ENCODE measurements around the gene TMEM167A.

TMEM167A gene, protein sequence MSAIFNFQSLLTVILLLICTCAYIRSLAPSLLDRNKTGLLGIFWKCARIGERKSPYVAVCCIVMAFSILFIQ

DNA sequence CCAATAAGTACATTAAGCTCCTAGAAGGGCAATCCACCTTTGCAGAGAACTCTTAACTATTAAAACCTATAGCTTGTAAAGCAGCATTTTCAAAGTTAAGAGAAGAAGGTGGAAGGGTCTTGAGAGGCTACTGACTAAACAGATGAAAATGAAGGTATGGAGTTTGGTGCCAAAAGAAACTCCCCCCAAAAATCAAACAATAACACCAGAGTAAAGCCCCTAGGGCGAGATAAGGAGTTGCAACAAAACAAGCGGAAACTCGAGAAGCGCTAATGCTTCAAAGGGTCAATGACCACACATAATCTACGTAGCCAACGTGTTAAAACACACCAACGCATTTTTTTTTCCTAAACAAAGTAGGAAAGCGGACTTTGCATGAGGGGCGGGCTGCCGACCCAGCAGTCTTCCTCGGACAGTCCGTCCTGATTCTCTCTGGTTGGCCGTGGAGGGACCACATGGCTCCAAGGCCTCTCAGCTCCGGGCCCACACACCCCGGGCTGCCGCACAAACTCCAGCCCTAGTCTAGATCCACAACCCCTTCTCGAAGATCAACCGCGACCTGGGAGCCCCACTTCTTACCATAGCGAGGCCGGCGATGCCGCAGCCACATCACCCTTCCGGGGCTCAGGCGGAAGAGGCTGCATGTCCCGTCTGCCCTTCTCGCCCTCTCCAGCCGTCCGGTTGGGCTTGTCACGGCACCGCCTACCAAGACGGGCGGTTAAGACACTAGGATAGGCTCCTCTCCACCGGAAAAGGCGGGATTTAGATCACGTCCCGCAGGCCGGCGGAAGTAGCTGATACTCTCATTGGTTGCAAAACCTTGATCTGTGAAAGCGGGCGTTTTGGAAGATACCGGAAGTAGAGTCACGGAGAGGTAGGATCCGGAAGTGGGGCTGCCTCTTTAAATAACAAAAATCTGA, at the start of gene TMEM167A, which contains the start of gene XRCC4:
TSS of gene TMEM167A (minus strand) at position 653 of the 920 bp plus-strand sequence. CDS start at position 582, 71 bp downstream.
TSS of gene XRCC4 (plus strand) at position 806 of the 920 bp plus-strand sequence. CDS start 27,373 bp downstream, outside the sequence.
- peak; percentile 92 for DNase-seq (ENCODE audit: low read depth)

DNA sequence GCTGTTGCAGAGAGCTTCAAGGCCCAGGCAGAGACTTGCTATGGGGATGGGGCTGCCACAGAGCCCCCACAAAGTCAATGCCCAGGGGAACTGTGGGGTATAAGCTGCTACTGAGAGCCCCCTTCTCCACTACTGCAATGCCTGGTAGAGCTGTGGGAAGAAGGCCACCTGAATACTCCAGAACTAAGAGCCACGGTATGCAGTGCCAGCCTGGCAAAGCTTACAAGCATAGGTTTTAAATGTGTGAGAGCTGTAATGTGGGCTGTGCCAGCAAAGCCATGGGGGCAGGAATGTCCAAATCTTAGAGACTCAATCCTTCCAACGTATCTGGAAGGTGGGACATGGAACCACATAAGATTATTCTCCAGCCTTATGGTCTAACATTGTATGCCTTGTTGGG, 49.3 kb upstream of the TMEM167A start:
- no peak for DNase-seq (ENCODE audit: low read depth)

DNA sequence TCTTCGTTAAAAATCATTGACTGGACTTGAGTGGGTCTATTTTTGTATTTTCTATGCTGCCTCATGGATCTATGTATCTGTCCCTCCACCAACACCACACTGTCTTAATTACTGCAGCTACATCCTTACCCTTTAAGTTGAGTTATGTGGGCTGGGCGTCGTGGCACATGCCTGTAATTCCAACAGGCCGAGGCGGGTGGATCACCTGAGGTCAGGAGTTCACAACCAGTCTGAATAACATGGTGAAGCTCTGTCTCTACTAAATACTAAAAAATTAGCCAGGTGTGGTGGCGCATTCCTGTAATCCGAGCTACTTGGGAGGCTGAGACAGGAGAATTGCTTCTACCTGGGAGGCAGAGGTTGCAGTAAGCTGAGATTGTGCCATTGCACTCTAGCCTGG, 48.4 kb upstream of the TMEM167A start:
- DNase-seq (ENCODE audit: low read depth), result no peak

DNA sequence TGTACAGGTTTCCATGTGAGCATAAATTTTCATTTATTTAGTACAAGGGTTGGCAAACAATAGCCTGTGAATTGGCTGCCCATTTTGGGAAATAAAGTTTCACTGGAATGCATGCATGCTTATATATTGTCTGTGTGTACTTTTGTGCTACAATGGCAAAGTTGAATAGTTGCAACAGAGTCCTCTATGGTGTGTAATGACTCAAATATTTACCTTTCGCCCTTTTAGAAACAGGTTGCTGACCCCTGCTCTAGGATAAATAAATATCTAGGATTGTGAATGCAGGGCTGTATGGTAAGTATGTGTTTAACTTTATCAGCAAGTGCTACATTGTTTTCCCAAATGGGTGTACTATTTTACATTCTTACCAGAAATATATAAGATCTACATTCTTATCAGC, 47.4 kb upstream of the TMEM167A start:
- DNase-seq (ENCODE audit: low read depth), result no peak

DNA sequence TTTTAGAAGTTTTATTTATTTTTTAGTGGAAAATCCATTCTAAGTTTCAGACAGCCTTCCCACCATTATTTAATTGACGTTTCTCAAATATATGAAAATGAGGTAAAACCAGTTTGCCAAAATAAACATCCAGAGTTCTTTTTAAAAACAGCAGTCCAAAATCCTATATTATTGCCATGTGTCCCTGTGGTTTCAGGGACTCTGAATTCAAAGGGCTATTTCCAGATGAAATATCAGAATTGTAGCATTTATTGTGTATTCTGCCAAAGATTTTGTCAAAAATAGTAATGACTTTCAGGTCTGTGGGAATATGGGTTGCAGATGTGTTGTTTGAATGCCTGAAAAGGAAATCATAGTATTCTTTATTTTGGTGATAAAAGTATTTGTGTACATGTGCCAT, 41.8 kb upstream of the TMEM167A start:
- DNase-seq (ENCODE audit: low read depth), result no peak

DNA sequence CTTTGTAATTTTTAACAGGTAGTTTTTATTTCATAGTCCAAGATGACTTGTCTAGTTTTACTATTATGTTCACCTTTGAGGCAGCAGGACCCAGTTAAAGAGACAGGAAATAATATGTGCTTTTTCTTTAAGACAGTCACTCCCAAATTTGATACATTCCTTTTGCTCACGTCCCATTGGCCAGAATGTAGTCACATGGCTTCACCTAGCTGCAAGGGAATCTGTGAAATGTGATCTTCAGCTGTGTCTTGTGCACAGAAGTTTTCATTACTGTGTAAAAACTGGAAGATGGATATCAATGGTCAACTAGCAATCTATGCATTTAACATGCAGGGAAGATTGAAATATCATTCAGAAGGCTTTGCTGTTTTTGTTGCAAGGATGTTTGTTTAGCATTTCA, 41.3 kb upstream of the TMEM167A start:
- no peak for DNase-seq (ENCODE audit: low read depth)

DNA sequence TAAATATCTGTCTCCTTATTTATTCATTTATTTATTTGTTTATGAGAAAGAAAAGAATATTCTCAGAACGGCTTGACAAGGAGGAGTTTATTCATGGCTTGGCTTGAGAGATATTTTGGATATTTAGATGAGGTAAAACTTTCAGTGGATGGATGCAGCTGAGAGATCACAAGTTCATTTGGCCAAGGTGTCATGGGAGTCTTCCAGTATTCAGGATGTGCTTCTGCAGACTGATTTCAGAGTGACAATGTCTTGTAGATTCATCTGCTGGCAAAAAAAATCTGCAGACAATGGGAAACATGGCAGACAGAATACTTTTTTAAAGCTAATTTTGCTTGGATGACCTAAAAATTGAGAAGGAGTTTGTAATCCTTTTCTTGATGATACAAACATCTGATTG, 38.6 kb upstream of the TMEM167A start:
- no peak for DNase-seq (ENCODE audit: low read depth)

DNA sequence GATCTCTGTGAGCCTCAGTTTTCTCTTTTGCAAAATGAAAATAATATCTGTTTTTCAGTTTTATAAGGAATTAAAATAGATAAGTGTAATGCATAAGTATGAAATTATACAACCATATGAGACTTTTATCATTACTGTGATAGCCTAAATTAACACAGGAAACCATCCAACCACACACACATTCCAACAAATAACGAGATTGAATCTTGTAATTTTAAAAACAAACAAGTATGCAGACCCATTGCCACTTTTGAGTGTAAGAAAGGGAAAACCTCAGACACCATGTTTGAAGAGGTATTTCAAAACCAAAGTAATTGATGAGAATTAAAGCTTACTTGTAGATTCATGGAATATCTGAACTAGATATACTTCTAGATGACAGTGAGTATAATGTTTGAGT, 32.2 kb upstream of the TMEM167A start:
- DNase-seq (ENCODE audit: low read depth), result no peak

DNA sequence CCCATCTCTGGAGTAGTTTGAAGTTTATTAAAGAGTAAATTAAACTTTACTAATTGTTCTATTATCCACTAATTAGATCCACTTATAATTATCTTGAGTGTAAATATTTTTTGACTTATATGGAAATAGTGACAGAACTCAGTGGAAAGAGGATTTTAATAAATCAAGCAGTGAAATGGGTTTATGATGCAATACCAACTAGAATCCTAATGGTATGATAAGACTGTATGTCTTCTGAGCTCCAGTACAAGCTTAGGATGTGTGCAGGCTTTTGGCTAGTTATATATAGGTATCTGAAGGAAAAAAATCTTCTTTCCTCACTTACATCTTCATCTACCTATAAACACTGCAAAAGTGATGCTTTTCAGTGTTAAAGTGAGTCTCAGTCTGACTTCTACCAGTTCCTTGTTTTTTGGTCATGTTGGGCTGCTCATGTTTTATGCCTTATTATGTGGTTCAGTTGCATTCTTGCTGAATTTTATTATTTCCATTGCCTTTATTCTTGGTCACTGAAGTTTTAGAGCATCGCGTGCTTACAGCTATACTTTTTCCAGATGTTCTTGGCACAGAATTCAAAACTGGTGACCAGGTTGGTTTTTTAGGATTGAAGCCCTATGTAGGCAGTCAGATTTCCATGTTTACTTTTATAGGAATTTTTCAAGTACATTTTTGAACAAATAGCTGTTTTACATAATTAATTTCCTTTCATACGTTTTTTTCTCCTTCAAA, 30.7 kb upstream of the TMEM167A start:
- no peak for DNase-seq (ENCODE audit: low read depth)

DNA sequence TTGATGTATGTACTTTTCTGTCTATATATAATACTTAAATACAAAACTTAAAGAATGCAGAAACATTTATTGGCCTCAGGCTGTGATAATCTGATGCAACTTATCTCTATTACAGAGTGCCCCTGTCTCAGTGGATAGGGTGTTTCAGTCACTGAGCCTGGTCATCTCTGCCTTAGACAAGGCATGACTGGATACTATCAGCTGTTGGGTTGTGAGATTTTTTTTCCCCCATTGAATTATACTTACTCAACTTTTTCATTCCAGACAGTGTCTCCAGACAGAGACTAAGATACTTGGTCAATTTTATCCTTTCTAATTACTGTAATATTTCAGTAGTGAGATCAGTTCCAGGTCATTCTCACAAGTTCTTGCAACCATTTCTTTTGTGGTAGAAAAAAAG, 26.8 kb upstream of the TMEM167A start:
- DNase-seq (ENCODE audit: low read depth), result no peak

DNA sequence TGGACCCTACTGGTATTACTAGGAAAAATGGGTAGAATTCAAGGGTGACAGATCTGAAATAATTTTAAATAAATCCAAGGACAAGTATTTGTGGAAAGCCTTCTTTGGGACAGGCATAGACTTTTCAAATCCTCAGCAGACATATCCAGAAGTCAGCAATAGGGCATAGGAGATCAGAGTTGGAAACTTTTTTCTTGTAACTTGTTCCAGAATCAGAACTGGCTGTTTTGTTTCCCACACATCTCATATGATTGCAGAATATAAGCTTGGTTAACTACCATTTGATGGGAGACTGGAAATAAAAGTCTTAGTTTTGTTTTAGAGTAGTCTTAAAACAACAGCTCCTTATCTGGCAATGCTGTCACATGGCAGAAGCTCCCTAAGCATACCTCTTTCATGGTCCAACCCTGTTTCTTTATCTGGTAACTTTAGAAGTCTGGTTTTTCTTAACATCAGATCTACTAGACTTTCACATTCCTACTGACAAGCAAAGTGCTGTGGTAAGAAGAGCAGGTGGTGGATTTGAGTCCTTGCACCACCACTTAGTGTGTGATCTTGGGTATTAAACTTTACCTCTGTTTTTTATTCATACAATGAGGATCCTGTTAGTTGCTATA, 25.3 kb upstream of the TMEM167A start:
- no peak for DNase-seq (ENCODE audit: low read depth)

DNA sequence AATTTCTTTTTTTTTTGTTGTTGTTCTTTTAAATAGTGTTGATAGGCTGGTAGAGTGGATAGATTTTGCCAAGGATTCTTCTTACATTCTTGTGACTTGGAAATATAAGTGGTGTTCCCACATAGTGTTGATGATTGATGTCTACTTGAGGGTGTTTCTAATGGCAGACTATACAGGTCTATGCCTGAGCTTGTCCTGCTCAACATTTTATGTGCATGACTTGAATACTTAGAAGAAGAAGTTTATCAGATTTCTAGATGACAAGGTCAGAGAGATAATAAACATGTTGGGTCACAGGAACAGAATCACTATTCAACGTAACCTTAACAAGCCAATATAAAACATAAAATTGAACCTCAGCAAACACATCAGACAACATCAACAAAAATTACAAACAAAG, 24.3 kb upstream of the TMEM167A start:
- no peak for DNase-seq (ENCODE audit: low read depth)

DNA sequence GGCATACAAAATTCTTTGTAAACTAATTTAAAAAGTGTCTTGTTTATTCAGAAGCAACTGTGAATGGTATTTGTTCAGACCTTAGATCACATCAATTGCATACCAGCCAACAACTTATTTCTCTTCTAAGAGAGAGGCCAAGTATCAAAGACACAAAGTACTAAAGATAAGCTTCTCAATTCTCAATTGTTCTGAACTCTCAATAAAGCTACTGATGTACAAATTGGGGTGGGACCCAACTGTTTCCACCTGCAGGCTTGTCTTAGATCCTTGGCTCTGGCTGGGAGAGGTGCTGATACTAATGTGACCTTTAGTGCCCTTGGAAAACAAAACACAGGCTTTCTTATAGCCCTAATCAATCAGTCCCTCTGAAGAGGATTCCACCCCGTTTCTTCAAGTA, 22.3 kb upstream of the TMEM167A start:
- no peak for DNase-seq (ENCODE audit: low read depth)

DNA sequence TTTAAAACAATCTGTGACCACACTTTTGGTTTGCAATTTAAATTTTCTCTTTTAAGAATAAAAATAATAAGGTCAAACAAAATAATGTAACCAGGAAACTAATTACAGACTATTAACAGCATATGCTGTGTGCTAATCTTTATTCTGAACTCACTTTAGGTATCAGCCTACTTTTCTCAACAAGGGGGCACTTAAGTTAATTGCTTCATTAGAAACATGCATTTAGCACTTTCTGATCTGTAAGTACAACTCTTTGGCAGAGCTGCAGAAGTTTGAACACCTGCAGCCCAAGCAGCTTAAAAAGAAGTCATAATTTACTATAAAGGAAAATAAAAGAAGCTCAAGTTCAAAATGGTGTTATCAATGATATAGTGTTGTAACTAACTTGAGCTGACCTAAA, 21.8 kb upstream of the TMEM167A start:
- DNase-seq (ENCODE audit: low read depth), result no peak

DNA sequence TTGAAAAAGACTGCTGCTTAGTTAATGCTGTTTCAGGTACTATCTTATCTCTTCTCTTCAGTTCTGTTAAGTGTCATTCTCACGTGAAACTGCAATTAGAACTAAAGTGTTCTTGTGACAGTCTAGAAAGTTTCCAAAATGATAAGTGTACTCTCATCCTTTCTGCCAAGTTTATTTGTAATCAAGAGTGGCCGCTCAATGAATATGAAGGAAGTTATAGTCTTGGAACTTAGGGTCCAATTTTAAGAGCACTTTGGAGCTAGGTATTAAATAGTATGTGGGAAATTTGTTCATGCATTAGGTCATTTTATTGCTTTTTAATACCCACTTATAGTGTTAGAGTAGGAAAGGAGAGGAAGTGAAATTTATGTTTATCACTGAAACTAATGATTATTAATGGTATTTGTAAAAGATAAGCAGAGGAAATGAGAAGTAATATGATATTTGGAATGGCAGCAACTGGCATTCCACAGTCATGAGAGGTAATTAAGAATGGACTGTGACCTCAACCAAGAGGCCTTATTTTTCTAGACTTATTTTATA, 20.6 kb upstream of the TMEM167A start:
- DNase-seq (ENCODE audit: low read depth), result no peak

DNA sequence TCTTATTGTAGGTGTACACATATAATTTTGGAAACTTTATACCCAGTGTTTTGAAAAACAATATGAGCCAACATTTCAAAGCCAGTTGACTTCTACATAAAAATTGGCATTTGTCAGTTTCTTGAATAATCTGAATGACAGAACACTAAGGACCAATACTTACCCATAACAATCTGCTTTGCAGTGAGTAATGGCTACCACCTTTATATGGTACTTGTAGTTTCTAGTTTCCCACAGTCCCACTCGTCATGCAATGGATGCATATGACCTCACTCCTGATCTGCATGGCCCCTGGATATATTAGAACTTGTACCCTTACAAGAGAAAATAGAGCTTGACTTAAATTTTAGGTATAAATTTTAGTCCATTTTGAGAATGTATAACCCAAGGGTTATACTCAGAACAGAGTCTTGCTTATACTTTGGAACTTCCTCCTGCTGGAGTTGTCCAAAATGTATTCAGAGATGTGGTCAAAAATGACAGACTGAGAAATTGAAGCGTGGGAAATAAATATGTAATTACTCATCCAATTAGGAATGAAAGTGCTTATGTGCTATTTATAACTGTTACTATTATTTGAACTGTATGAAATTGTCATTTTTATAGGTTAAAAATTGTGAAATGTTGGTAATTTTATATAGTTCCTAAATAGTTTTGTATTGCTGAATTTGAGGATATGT, 19.6 kb upstream of the TMEM167A start:
- no peak for DNase-seq (ENCODE audit: low read depth)

DNA sequence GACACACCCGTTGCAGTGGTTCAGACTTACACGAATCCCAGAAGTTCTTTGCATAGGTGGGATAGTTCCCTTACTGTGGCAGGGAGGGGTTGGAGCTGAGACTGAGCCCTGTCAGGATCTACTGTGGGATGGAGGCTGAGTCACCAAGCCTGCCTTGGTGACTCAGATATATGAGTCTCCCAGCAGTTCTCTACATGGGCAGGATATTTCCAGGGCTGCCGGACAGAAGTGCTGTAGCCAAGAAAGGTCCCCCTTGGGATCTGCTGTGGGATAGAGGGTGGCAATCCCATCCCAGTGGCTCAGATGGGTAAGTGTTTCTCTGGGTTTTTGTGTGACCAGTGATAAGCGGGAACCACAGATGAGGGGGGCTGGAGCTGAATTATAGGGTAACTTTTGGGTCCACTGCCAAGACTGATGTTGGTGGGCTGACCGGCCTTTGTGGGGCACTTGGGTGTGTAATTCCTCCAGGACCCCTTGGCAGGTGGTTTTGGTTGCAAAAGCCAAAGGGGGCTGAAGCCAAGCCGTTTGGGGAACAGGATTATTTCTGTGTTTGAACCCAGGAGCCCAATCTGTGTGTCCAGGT, 18.9 kb upstream of the TMEM167A start:
- DNase-seq (ENCODE audit: low read depth), result no peak

DNA sequence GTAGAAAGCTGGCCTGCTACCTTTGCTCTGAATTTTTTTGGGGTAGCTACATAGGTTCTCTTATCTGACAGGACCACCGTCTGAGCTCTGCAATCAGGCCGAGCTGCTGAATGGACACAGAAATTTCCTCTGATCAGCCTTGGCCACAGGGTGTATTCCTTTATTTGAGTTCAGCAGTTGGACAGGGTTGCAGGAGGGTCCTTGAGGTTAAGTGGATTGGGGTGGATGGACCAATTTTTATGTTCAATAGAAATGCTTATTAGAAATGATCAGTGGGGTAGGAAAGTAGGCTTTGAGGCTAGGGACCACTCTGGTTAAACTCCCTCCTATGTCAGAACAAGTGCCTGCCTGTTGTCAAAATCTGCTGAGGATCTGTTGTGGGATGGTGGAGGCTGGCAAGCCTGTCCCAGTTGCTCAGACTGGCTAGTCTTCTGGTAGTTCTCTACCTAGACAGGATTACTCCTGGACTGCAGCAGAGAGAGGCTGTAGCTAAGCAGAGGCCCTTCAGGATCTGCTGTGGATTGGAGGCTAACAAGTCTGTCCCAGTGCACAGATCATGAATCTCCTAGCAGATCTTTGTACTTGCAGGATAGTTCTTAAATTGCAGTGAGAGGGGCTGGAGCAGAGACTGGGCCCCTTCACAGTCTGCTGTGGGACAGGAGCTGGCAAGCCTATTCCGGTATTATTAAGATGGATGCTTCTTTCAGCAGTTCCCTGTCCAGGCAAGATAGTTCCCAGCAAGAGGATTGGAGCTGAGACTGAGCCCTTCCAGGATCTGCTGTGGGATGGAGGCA, 18.2 kb upstream of the TMEM167A start:
- DNase-seq (ENCODE audit: low read depth), result no peak

DNA sequence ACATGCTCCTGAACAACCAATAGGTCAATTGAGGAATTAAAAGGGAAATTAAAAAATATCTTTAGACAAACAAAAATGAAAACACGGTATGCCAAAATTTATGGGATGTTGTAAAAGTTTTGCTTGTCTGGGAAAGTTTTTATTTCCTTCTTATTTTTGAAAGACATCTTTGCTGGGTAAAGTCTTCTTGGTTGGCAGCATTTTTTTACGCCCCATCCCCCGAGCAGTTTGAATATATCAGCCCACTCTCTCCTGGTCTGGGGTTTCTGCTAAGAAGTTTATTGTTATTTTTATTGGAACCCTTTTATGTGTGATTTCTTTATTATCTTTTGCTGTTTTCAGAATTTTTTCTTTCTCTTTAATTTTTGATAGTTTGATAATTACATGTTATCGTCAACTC, 16.5 kb upstream of the TMEM167A start:
- no peak for DNase-seq (ENCODE audit: low read depth)

DNA sequence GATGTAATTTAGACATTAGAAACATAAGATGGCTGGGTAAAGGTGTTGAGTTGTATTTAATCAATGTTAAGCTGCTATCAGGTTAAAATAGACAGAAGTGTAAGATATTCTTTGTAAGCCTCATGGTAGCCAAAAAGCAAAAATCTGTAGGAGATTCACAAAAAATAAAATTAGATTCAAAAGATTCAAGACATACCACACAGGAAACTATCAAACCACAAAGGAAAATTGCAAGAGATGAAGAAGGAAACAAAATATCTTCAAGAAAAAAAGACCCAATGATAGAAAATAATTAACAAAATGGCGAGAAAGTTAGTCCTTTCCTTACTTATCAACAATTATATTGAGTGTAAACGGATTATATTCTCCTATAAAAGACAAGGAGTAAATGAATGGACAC, 15.4 kb upstream of the TMEM167A start:
- no peak for DNase-seq (ENCODE audit: low read depth)

DNA sequence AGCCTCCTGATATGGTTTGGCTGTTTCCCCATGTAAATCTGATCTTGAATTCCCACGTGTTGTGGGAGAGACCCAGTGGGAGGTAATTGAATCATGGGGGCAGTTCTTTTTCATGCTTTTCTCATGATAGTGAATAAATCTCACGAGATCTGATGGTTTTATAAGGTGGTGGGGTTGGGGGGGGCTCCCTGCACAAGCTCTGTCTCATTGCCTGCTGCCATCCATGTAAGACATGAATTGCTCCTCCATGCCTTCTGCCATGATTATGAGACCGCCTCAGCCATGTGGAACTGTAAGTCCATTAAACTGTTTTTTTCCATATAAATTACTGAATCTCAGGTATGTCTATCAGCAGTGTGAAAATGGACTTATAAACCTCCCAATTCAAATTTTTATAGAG, 13.0 kb upstream of the TMEM167A start:
- DNase-seq (ENCODE audit: low read depth), result no peak

All from activated T-cell treated with anti-CD3 and anti-CD28 coated beads for 24 hours (primary cell).